Measurements from ENCODE around the gene DNER. TPM values are rescaled to one million over a fixed set of nuclear protein-coding genes. Genes with fewer than 3 reads are reported as not detected.

Gene DNER
- total RNA-seq, 2 donors from 2014 or later, result 17.6 to 28.4 TPM

GRCh38 chr2:229437467-229437866, 276.9 kb downstream of the DNER start:
- Histone ChIP-seq H3K4me1 (no peaks in the 10 kb centered on the region), H3K9me3 (no peaks in the 10 kb centered on the region)
- no peak for DNase-seq (ENCODE audit: low spot score)

GRCh38 chr2:229434187-229434586, 280.2 kb downstream of the DNER start:
- DNase-seq (ENCODE audit: low spot score), result no peak
- no peaks in the 10 kb centered on the region for H3K36me3 ChIP-seq
- H3K27ac ChIP-seq, result no peak overlapping the region
- no peaks in the 10 kb centered on the region for H3K27me3 ChIP-seq
- no peak overlapping the region for H3K4me3 ChIP-seq
- no peak for TF ChIP-seq CTCF (IDR thresholded peaks at IDR 0.05)
- H3K4me1 ChIP-seq, result no peaks in the 10 kb centered on the region
- H3K9me3 ChIP-seq, result no peaks in the 10 kb centered on the region

More at GRCh38 chr2:229437467-229437866, 276.9 kb downstream of the DNER start:
- no peaks in the 10 kb centered on the region for H3K27me3 ChIP-seq
- no peak overlapping the region for H3K27ac ChIP-seq
- no peaks in the 10 kb centered on the region for H3K36me3 ChIP-seq
- no peak for TF ChIP-seq CTCF (IDR thresholded peaks at IDR 0.05)
- no peak overlapping the region for H3K4me3 ChIP-seq

GRCh38 chr2:229433351-229433750, 281.0 kb downstream of the DNER start:
- H3K27me3 ChIP-seq, result no peaks in the 10 kb centered on the region
- H3K4me3 ChIP-seq, result no peak overlapping the region
- H3K9me3 ChIP-seq, result no peaks in the 10 kb centered on the region
- H3K27ac ChIP-seq, result no peak overlapping the region
- no peaks in the 10 kb centered on the region for H3K4me1 ChIP-seq
- no peaks in the 10 kb centered on the region for H3K36me3 ChIP-seq
- DNase-seq (ENCODE audit: low spot score), result no peak
- no peak for TF ChIP-seq CTCF (IDR thresholded peaks at IDR 0.05)

DNA sequence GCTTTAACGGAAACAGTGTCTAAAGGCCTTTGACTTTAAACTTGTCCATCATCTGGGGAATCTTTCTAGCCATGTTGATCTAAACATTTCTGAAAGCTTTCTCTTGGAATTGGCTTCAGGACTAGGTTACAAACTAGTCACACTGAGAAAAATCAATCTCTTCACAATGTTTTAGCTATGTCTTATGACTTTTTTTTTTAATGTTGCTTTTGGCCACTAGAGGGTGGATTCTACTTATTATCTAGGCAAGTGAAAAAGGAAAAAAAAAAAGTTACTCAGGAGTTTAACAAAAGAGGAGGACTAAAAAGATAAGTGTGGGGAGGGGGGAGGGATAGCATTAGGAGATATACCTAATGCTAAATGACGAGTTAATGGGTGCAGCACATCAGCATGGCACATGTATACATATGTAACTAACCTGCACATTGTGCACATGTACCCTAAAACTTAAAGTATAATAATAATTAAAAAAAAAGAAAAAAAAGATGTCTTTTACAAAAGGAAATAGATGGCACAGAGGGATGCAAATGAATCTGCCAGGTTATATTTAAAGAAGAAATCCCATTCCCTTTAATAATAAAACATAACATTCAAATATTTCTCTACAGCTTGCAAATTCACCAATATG, 282.9 kb downstream of the DNER start:
- Histone ChIP-seq H3K9me3 (no peaks in the 10 kb centered on the region), H3K27ac (peak overlapping the region in 1 of 2 donors; percentile 47), H3K4me3 (no peak overlapping the region), H3K27me3 (no peaks in the 10 kb centered on the region), H3K4me1 (no peaks in the 10 kb centered on the region), H3K36me3 (no peaks in the 10 kb centered on the region)
- TF ChIP-seq CTCF (IDR thresholded peaks at IDR 0.05), result peak; percentile 26 to 63
- DNase-seq (ENCODE audit: low spot score), result no peak

DNA sequence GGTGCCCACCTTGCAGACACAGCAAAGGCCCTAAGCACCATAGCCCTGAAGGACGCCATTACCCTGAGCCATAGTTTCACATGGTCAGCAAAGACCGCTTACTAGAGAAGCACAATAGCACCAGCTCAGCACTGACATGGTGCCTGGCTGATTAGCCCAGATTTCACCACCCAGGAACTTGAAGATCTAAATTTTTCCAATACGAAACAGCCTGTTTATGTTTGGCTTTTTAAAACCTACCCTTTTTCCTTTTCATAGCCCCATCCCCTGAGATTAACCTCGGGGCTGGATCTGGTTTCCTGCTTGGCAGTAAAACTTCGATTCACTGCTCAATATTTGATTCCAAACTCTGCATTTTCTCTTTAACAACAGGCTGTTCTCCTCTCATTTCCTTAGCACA, 284.8 kb downstream of the DNER start:
- Histone ChIP-seq H3K27me3 (no peaks in the 10 kb centered on the region), H3K4me1 (no peaks in the 10 kb centered on the region), H3K27ac (peak overlapping the region; percentile 15 to 47), H3K4me3 (no peak overlapping the region), H3K9me3 (no peaks in the 10 kb centered on the region), H3K36me3 (no peaks in the 10 kb centered on the region)
- no peak for TF ChIP-seq CTCF (IDR thresholded peaks at IDR 0.05)
- no peak for DNase-seq (ENCODE audit: low spot score)

- Histone ChIP-seq H3K36me3 (no peaks in the 10 kb centered on the region), H3K27me3 (no peaks in the 10 kb centered on the region), H3K4me3 (no peak overlapping the region), H3K4me1 (no peaks in the 10 kb centered on the region), H3K27ac (no peak overlapping the region), H3K9me3 (no peaks in the 10 kb centered on the region)
- no peak for TF ChIP-seq CTCF (IDR thresholded peaks at IDR 0.05)
- no peak for DNase-seq (ENCODE audit: low spot score)
Observed at GRCh38 chr2:229426464-229426863, 287.9 kb downstream of the DNER start.

All from right atrium auricular region (tissue), 2 donors.